Fibroblast of lung (primary cell): ENCODE measurements around the gene SPDYE6.

Experiments
- CTCF ChIP-seq, 2 donors: IDR thresholded peaks in 1 of 2; conservative IDR thresholded peaks in 1 of 2; 1 replicate in 1 of 2; 2 replicates in 1 of 2; pipeline ENCODE4 v1.5.1; 2011 to 2012; ENCODE audit warnings: low read length in 2 of 2, control low read depth in 1 of 2, inconsistent platforms in 1 of 2, low read depth in 1 of 2, mild to moderate bottlenecking in 1 of 2
- EZH2 ChIP-seq: IDR thresholded peaks from 2 replicates; pipeline ENCODE4 v1.5.1; 2012; ENCODE audit warnings: low read length, control low read depth, mild to moderate bottlenecking; ENCODE audit errors: missing control alignments

GRCh38 chr7:102305414-102306268 lies 50.6 kb downstream of the SPDYE6 start:
- TF ChIP-seq CTCF (conservative IDR thresholded peaks at IDR 0.05 in 1 of 2, IDR thresholded peaks at IDR 0.05 in 1 of 2; ENCODE audit: low read depth in 1 of 2, low read length in 2 of 2): no peak
- TF ChIP-seq EZH2: no peak
